ENCODE results near the gene LAMC3. TPM values are rescaled to one million over a fixed set of nuclear protein-coding genes. Genes with fewer than 3 reads are reported as not detected.

The LAMC3 gene
- total RNA-seq, 1 experiment from 2014 or later, result 91.8 TPM

DNA sequence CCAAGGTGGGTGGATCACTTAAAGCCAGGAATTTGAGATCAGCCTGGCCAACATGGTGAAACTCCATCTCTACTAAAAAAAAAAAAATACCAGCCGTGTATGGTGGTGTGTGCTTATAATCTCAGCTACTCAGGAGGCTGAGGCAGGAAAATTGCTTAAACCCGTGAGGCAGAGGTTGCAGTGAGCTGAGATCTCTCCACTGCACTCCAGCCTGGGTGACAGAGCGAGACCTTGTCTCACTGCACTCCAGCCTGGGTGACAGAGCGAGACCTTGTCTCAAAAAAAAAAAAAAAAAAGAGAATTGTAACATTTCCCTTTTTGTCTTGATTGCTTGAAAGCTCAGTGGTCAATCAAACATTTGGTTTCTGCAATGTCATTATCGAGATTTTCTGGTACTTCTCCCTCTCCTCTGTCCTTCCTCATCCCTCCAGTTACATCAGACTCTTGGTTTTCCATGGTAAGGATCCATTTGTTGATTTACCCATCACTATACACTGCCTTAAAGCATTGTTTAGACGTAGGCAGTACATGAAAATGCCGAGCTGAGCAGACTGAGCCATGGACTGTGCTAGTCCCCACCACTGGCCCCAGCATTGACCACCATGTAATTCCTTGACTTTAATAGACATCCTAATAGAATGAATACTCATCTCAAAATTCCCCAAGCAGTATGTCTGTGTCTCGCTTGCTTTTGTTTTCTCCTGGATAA lies 75.8 kb downstream of the LAMC3 start:
- DNase-seq, result no peak
- Histone ChIP-seq H3K36me3 (replicated peaks; ENCODE audit: control insufficient read depth, insufficient read depth, low read length) (peaks cover 13% of the 10 kb centered on the region), H3K4me3 (ENCODE audit: insufficient read depth, low read depth, low read length) (no peak overlapping the region), H3K27me3 (ENCODE audit: control insufficient read depth, insufficient read depth, low read length) (no peaks in the 10 kb centered on the region)

DNA sequence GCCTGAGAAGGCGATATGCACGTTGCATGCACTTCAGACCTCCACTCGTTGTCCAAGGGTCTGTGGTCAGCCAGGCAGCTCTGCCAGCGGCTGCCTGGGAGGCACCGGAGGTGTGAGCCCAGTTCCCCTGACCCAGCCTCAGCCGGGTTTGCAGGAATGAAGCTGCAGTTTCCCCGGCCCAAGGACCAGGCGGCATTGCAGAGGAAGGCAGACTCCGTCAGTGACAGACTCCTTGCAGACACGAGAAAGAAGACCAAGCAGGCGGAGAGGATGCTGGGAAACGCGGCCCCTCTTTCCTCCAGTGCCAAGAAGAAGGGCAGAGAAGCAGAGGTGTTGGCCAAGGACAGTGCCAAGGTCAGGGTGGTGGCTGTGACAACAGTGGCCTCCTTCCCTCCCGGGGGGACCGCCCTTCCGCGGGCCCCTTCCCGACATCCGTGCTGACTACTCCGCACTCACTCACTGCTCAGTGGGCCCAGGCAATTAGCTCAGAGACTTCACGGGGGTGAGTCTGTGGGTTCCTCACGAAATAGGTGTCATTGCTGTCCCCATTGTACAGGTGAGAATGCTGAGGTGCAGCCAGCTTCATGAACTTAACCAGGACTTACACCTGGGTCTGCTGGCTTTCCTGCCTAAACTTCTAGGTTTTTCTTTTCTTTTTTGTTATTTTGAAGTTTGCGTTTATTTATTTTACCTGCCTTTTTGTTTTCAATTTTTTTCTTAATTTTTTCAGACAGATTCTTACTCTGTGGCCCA lies 76.6 kb downstream of the LAMC3 start:
- no peaks in the 10 kb centered on the region for H3K27me3 ChIP-seq (ENCODE audit: control insufficient read depth, insufficient read depth, low read length)
- H3K4me3 ChIP-seq (ENCODE audit: insufficient read depth, low read depth, low read length), result no peak overlapping the region
- peaks cover 16% of the 10 kb centered on the region for H3K36me3 ChIP-seq (replicated peaks; ENCODE audit: control insufficient read depth, insufficient read depth, low read length)
- DNase-seq, result no peak

DNA sequence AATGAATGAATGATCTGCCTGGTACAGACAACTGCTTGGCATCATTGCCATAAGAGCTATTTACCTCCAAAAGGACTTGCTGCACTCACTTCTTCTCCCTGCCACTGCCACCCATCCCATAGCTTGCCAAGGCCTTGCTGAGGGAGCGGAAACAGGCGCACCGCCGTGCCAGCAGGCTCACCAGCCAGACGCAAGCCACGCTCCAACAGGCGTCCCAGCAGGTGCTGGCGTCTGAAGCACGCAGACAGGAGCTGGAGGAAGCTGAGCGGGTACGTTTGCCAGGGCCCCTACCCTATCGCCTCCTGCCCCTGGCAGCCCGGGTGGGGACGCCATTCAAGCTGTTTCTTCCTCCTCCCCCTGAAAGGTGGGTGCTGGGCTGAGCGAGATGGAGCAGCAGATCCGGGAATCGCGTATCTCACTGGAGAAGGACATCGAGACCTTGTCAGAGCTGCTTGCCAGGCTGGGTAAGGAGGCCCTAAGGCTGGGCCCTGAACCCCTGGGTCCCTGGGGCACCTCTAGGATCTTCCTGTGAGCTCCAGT lies 78.5 kb downstream of the LAMC3 start:
- H3K27me3 ChIP-seq (ENCODE audit: control insufficient read depth, insufficient read depth, low read length), result no peaks in the 10 kb centered on the region
- peaks cover 12% of the 10 kb centered on the region for H3K36me3 ChIP-seq (replicated peaks; ENCODE audit: control insufficient read depth, insufficient read depth, low read length)
- no peak for DNase-seq
- H3K4me3 ChIP-seq (ENCODE audit: insufficient read depth, low read depth, low read length), result no peak overlapping the region

DNA sequence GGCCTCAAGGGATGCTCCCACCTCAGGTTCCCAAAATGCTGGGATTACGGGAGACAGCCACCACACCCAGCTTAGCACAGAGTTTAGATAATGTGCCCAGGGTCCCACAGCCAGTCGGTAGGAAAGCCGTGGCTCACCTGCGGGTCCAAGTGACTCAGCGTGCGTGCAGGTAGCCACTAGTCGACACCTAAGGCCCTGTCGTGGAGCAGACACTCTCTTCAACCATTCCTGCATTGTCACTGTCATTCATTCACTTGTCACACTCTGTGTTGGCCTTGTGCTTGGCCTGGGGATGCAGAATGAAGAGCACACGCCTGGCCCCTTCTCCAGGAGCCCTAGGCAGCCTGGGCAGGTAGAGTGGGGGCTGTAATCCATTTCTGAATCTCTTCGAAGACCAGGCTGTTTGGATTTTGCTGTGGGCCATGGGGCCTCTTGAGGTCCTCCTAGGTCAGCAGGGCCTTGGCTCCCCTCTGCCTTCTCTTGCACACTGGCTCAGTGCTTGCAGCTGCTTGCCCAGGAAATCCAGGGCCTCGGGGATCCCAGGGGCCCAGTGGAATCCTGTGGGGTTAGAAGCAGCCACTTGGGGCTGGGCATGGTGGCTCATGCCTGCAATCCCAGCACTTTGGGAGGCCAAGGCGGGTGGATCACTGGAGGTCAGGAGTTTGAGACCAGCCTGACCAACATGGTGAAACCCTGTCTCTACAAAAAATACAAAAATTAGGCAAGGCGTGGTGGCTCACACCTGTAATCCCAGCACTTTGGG lies 81.2 kb downstream of the LAMC3 start:
- DNase-seq, result no peak
- Histone ChIP-seq H3K36me3 (replicated peaks; ENCODE audit: control insufficient read depth, insufficient read depth, low read length) (peaks cover 12% of the 10 kb centered on the region), H3K4me3 (ENCODE audit: insufficient read depth, low read depth, low read length) (no peak overlapping the region), H3K27me3 (ENCODE audit: control insufficient read depth, insufficient read depth, low read length) (no peaks in the 10 kb centered on the region)

DNA sequence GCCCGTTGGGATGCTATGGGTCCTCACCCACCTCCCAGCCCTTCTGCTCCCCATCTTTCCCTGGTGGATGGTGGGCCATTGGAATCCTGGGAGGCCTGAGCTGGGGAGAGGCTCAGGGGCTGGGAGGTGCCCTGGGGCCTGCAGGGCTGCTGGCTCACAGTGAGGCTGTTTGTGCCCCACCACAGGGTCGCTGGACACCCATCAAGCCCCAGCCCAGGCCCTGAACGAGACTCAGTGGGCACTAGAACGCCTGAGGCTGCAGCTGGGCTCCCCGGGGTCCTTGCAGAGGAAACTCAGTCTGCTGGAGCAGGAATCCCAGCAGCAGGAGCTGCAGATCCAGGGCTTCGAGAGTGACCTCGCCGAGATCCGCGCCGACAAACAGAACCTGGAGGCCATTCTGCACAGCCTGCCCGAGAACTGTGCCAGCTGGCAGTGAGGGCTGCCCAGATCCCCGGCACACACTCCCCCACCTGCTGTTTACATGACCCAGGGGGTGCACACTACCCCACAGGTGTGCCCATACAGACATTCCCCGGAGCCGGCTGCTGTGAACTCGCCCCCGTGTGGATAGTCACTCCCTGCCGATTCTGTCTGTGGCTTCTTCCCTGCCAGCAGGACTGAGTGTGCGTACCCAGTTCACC lies 82.5 kb downstream of the LAMC3 start:
- DNase-seq, result no peak
- no peak overlapping the region for H3K4me3 ChIP-seq (ENCODE audit: insufficient read depth, low read depth, low read length)
- H3K27me3 ChIP-seq (ENCODE audit: control insufficient read depth, insufficient read depth, low read length), result no peaks in the 10 kb centered on the region
- peaks cover 11% of the 10 kb centered on the region for H3K36me3 ChIP-seq (replicated peaks; ENCODE audit: control insufficient read depth, insufficient read depth, low read length)

DNA sequence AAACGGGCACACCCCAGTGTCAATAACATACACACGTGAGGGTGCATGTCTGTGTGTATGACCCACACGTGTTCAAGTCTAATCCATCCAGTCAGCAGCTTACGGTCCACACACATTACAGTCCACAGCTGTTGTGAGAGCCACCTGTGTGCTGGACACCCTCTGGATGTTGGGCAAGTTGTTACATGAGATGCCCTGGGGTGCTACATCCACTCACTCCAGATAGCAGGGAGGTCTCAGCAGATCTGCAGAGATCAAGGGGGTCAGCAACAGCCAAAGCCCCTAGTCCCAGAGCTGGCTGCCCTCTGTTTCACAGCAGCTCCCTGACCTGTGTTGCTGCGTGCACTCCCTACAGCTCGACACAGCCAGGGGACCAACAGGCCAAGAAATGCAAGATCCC lies 83.1 kb downstream of the LAMC3 start:
- H3K4me3 ChIP-seq (ENCODE audit: insufficient read depth, low read depth, low read length), result no peak overlapping the region
- no peaks in the 10 kb centered on the region for H3K27me3 ChIP-seq (ENCODE audit: control insufficient read depth, insufficient read depth, low read length)
- no peak for DNase-seq
- peaks cover 9% of the 10 kb centered on the region for H3K36me3 ChIP-seq (replicated peaks; ENCODE audit: control insufficient read depth, insufficient read depth, low read length)

DNA sequence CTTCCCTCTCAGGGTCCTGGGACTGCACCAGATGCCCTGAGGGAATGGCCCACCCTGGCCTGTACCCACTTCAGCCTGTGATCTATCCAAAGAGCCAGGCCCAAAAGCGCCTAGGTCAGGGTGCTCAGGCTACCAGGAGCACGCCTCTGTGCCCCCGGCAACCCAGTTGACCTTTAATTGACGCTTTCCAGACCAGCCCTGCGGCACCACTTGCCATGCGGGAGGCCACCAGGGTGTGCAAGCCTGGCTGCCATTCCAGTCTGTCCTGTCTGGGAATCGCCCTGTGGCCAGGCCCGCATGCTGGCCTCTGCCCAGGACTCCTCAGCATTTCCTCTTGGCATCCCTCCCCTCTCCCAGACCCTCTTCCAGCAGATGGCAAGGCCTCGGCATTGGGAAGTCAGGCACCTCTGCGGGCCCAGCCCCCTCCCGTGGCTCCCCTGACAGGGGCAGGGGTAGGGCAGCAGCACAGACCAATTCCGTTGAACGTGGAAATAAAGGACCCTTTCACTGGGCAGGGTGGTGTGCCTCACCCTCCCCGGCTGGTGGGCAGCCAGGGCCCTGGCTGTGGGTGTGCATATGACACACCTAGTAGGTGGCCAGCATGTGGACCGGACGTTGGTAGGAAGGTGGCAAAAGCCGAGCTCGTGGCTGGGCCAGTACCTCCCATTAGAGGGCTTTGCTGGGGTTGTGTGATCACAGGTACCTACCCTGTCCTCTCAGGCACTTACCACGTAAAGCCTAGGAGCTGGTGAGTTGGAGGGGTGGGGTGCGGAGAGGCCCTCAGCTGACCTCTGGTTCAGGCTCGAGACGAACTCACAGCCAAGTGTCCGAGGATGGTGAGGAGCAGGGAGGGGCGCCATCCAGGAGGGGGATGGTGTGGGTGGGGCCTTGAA lies 83.8 kb downstream of the LAMC3 start:
- no peaks in the 10 kb centered on the region for H3K27me3 ChIP-seq (ENCODE audit: control insufficient read depth, insufficient read depth, low read length)
- no peak for DNase-seq
- peaks cover 6% of the 10 kb centered on the region for H3K36me3 ChIP-seq (replicated peaks; ENCODE audit: control insufficient read depth, insufficient read depth, low read length)
- H3K4me3 ChIP-seq (ENCODE audit: insufficient read depth, low read depth, low read length), result no peak overlapping the region

DNA sequence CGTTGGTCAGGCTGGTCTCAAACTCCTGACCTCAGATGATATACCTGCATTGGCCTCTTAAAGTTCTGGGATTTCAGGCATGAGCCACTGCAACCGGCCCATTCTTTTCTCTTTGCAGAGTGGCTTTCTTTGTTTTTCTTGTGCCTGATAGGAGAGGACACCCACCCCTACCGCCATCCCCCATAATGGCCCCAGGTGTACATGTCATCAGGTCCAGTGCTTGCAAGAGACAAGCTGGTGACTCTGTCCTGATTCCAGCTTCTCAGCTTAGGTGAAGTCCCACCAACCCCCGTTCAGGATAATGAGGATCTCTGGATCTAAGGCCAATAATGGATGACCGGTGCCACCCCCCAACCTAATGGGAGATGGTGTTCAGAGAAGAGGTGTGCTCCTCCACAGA lies 85.0 kb downstream of the LAMC3 start:
- Histone ChIP-seq H3K4me3 (ENCODE audit: insufficient read depth, low read depth, low read length) (no peak overlapping the region), H3K27me3 (ENCODE audit: control insufficient read depth, insufficient read depth, low read length) (no peaks in the 10 kb centered on the region), H3K36me3 (replicated peaks; ENCODE audit: control insufficient read depth, insufficient read depth, low read length) (peaks cover 8% of the 10 kb centered on the region)
- DNase-seq, result no peak

DNA sequence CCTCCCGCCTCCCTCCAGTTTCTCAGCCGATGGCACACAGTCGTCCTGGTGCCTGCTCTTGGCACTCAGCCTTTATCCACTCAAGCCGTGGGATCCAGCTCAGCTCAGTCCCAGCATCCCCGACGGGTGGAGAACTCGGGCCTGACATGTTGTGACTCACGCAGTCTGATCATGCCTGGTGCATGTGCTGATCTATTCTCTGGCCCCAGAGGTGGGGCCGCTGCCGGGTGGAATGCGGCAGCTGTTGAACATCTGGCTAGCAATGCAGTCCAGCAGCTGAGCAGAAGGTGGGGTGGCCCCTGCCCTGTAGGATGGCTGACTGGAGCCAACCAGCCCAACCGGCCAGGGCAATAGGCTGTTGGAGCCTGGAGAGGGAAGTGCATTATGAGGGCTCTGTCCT lies 85.6 kb downstream of the LAMC3 start:
- Histone ChIP-seq H3K4me3 (ENCODE audit: insufficient read depth, low read depth, low read length) (no peak overlapping the region), H3K27me3 (ENCODE audit: control insufficient read depth, insufficient read depth, low read length) (no peaks in the 10 kb centered on the region), H3K36me3 (replicated peaks; ENCODE audit: control insufficient read depth, insufficient read depth, low read length) (peaks cover 10% of the 10 kb centered on the region)
- no peak for DNase-seq

DNA sequence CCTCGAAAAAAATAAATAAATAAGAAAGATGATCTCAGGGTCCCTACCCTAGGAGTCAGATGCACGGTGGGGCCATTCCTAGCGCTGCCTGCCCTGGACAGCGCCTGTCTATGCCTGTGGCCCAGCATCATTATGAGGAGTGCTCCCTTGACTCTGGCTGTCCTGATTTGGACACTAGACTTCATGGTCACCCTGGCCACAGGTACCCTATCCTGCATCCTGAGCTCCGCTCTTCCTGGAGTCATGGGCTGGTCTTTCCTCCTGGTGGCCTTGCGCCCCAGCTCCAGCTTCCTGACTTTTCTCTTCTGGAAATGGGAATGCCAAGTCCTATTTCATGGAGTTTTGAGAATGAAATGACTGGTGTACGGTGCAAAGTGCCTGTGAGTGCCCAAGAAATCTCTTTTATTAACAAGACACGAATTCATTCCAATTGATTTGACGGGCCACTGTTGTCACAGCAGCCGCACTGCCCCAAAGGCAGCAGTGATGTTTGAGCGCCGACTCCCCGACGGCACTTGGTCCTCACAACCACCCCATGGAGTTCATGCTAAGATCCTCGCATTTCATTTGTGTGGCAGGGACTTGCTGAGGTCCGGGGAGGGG lies 86.8 kb downstream of the LAMC3 start:
- peak; percentile 66 for DNase-seq
- Histone ChIP-seq H3K36me3 (replicated peaks; ENCODE audit: control insufficient read depth, insufficient read depth, low read length) (peaks cover 7% of the 10 kb centered on the region), H3K4me3 (ENCODE audit: insufficient read depth, low read depth, low read length) (peak overlapping the region; percentile 97), H3K27me3 (ENCODE audit: control insufficient read depth, insufficient read depth, low read length) (no peaks in the 10 kb centered on the region)

DNA sequence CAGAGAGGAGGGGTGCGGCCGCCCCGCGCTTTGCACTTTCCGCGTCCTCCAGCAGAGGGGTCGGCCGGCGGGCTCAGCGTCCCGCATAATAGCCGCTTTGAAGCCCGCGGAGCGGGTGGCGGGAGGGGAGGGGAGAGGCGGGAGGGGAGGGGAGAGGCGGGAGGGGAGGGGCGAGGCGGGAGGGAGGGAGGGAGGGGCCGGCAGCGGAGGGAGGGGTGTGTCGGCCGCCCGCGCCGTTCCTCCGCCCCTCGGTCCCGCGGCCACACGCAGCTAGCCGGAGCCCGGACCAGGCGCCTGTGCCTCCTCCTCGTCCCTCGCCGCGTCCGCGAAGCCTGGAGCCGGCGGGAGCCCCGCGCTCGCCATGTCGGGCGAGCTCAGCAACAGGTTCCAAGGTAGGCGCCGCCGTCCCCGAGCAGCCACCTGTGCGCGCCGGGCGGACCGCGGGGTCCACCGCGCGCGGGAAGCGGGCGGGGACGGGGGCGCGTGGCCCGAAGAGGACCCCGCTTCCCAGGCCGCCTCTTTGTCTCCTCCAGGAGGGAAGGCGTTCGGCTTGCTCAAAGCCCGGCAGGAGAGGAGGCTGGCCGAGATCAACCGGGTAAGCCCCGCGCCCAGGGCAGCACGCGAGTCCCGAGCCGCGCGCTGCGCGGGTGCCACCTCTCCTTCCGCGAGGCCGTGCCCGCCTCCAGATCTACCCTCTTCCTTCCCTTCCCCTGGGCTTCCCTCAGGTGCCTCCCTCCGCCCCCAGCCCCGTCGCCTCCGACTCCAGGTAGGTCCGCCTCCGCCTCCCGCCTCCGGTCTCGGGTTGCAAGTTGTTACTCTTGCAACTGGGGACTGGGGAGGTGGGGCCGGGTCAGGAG lies 87.5 kb downstream of the LAMC3 start, which contains the start of gene AIF1L:
AIF1L (plus strand) TSS at position 263 of the 857 bp plus-strand sequence; CDS start at position 362, 99 bp downstream.
- Histone ChIP-seq H3K27me3 (ENCODE audit: control insufficient read depth, insufficient read depth, low read length) (no peaks in the 10 kb centered on the region), H3K36me3 (replicated peaks; ENCODE audit: control insufficient read depth, insufficient read depth, low read length) (peaks cover 7% of the 10 kb centered on the region), H3K4me3 (ENCODE audit: insufficient read depth, low read depth, low read length) (peak within 1 kb of the TSS; percentile 97)
- DNase-seq, result peak; percentile 99

DNA sequence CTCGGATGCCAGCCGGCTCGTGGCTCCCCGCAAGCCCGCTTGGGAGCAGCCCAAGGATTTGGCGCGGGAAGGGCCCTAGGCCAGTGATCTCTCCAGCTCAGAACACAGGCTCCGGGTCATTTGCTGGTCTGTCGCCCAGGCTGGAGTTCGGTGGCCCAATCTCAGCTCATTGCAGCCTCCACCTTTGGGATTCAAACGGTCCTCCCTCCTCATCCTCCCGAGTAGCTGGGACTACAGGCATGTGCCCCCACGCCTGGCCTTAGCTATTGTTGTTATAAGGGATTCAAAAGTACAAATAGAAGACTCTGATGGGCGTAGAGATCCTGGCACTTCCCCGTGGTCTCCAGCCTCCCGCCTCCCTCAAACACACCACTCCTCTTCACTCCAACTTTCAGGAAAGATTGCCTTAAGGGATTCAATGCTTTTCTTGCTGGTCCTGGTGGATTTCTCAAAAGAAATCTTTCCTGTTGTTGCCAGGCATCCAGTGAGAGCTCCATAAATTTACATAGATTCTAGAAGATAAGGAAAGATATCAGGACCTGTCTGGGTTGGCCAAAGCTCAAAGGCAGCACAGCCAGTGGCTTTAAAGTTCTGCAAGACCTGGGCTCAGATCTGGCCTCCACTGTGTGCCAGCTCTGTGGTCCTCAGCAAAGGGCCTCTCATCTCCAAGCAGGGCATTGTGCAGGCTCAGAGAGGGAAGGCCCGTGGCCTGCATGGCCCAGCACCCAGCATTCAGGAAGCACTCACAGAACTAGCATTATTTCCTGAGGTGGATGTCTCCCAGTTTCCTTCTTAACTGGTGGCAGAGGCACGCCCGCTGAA lies 88.4 kb downstream of the LAMC3 start:
- no peaks in the 10 kb centered on the region for H3K27me3 ChIP-seq (ENCODE audit: control insufficient read depth, insufficient read depth, low read length)
- peak; percentile 56 for DNase-seq
- H3K36me3 ChIP-seq (replicated peaks; ENCODE audit: control insufficient read depth, insufficient read depth, low read length), result peaks cover 3% of the 10 kb centered on the region; the same call in 1 of the 2 replicates
- peak overlapping the region; percentile 97 for H3K4me3 ChIP-seq (ENCODE audit: insufficient read depth, low read depth, low read length)

Measured in H7 (cell line).